ENCODE data around the gene TSPAN9.

- peak; percentile 23 for TF ChIP-seq FOXA1 (IDR thresholded peaks at IDR 0.05)
- TF ChIP-seq ATF3 (IDR thresholded peaks at IDR 0.05): no peak
- no peak for TF ChIP-seq CTCF (IDR thresholded peaks at IDR 0.05; ENCODE audit: low read depth, low read length, missing input control)
- TF ChIP-seq RAD21 (IDR thresholded peaks at IDR 0.05): peak in 1 of 2 donors; percentile 11
- TF ChIP-seq MAX (IDR thresholded peaks at IDR 0.05): no peak
- TF ChIP-seq ZBTB33 (IDR thresholded peaks at IDR 0.05): peak; percentile 12
Measured at GRCh38 chr12:3090240-3091037, 13.3 kb downstream of the TSPAN9 start.

Data from liver (tissue), 3 donors.